Measurements from ENCODE around the gene DUOXA1. TPM values are rescaled to one million over a fixed set of nuclear protein-coding genes. Genes with fewer than 3 reads are reported as not detected.
"Not testable (repeated sequence)": the region's sequence is repeated elsewhere in the genome, so short reads cannot be mapped to it uniquely, and the experiment has no call there.

Gene DUOXA1
- total RNA-seq, 1 donor from 2014 or later: 4.2 TPM

GRCh38 chr15:45110256-45110820, 19.3 kb downstream of the DUOXA1 start:
- peaks cover 6% of the 10 kb centered on the region for H3K27me3 ChIP-seq
- H3K9me3 ChIP-seq: no peaks in the 10 kb centered on the region
- no peak overlapping the region for H3K4me3 ChIP-seq
- intact Hi-C loops (cut with DNase I): no loop called here
- H3K36me3 ChIP-seq: no peaks in the 10 kb centered on the region
- no peak for DNase-seq (ENCODE audit: low spot score in 2 of 2)
- TF ChIP-seq CTCF (IDR thresholded peaks at IDR 0.05): no peak
- peaks cover 0 to 10% of the 10 kb centered on the region in 2 donors for H3K4me1 ChIP-seq
- no peak overlapping the region for H3K27ac ChIP-seq

GRCh38 chr15:45107941-45108630, 21.6 kb downstream of the DUOXA1 start:
- DNase-seq (ENCODE audit: low spot score in 2 of 2): peak in 1 of 2 donors; percentile 58
- Histone ChIP-seq H3K9me3 (no peaks in the 10 kb centered on the region), H3K4me1 (peaks cover 0 to 6% of the 10 kb centered on the region in 2 donors), H3K27ac (no peak overlapping the region), H3K27me3 (peaks cover 6% of the 10 kb centered on the region), H3K4me3 (no peak overlapping the region), H3K36me3 (no peaks in the 10 kb centered on the region)
- TF ChIP-seq CTCF (IDR thresholded peaks at IDR 0.05): no peak
- intact Hi-C loops (cut with DNase I): no loop called here

- no peaks in the 10 kb centered on the region for H3K36me3 ChIP-seq
- no peak for TF ChIP-seq CTCF (IDR thresholded peaks at IDR 0.05)
- H3K4me3 ChIP-seq: no peak overlapping the region
- H3K9me3 ChIP-seq: no peaks in the 10 kb centered on the region
- intact Hi-C loops (cut with DNase I): no loop called here
- no peaks in the 10 kb centered on the region for H3K4me1 ChIP-seq
- H3K27me3 ChIP-seq: no peaks in the 10 kb centered on the region
- no peak overlapping the region for H3K27ac ChIP-seq
- DNase-seq (ENCODE audit: low spot score in 2 of 2): peak in 1 of 2 donors; percentile 50
Measured at GRCh38 chr15:45106002-45106790, 23.5 kb downstream of the DUOXA1 start.

- H3K4me1 ChIP-seq: no peaks in the 10 kb centered on the region
- no peaks in the 10 kb centered on the region for H3K27me3 ChIP-seq
- H3K27ac ChIP-seq: no peak overlapping the region
- no peaks in the 10 kb centered on the region for H3K36me3 ChIP-seq
- no peak overlapping the region for H3K4me3 ChIP-seq
- peak in 1 of 2 donors; percentile 22 for DNase-seq (ENCODE audit: low spot score in 2 of 2)
- TF ChIP-seq CTCF (IDR thresholded peaks at IDR 0.05): no peak
- H3K9me3 ChIP-seq: no peaks in the 10 kb centered on the region
- intact Hi-C loops (cut with DNase I): no loop called here
Measured at GRCh38 chr15:45105586-45105985, 24.1 kb downstream of the DUOXA1 start.

GRCh38 chr15:45104170-45104569, 25.5 kb downstream of the DUOXA1 start:
- intact Hi-C loops (cut with DNase I); H3K27me3 ChIP-seq; H3K4me3 ChIP-seq; H3K4me1 ChIP-seq; H3K9me3 ChIP-seq; H3K36me3 ChIP-seq; H3K27ac ChIP-seq: not testable (repeated sequence)
- peak in 1 of 2 donors; percentile 12 for DNase-seq (ENCODE audit: low spot score in 2 of 2)

- no peaks in the 10 kb centered on the region for H3K36me3 ChIP-seq
- H3K9me3 ChIP-seq: no peaks in the 10 kb centered on the region
- intact Hi-C loops (cut with DNase I): no loop called here
- no peaks in the 10 kb centered on the region for H3K4me1 ChIP-seq
- no peak overlapping the region for H3K27ac ChIP-seq
- no peak overlapping the region for H3K4me3 ChIP-seq
- no peak for DNase-seq (ENCODE audit: low spot score in 2 of 2)
- no peak for TF ChIP-seq CTCF (IDR thresholded peaks at IDR 0.05)
- no peaks in the 10 kb centered on the region for H3K27me3 ChIP-seq
Measured at GRCh38 chr15:45102226-45102625, 27.5 kb downstream of the DUOXA1 start.

Data from ascending aorta (tissue), 2 donors.